Left lung (tissue), 10 donors: ENCODE measurements around the gene FABP7. TPM values are rescaled to one million over a fixed set of nuclear protein-coding genes. Genes with fewer than 3 reads are reported as not detected.
A peak's percentile ranks its signal among the peaks of the same experiment; 100 is the strongest.

ENCODE experiments used
- ATAC-seq: fragments of 200-7000 bp; cut with Tn5 transposase; one replicate; pipeline ENCODE4 v1.9.1; 2020; ENCODE audit warnings: moderate library complexity
- DNase-seq, 4 donors: peaks; one replicate each; pipeline ENCODE4 v3.0.0-alpha.2; 2013 to 2020
- H3K27ac ChIP-seq, 2 donors: fragments of 200-600 bp; sonication (generic) in 1 of 2; one replicate each; pipeline versions ENCODE4 v1.5.0 to v1.8.0; 2020 to 2021
- H3K27me3 ChIP-seq, 2 donors: fragments of 200-600 bp; sonication (generic) in 1 of 2; one replicate each; pipeline versions ENCODE4 v1.5.0 to v1.8.0; 2020 to 2021
- H3K36me3 ChIP-seq, 2 donors: fragments of 200-600 bp; sonication (generic) in 1 of 2; one replicate each; pipeline versions ENCODE4 v1.5.0 to v1.8.0; 2020 to 2021
- H3K4me1 ChIP-seq, 2 donors: fragments of 200-600 bp; one replicate each; pipeline ENCODE4 v1.8.0; 2021
- H3K4me3 ChIP-seq, 2 donors: fragments of 200-600 bp; sonication (generic) in 1 of 2; one replicate each; pipeline versions ENCODE4 v1.5.0 to v1.8.0; 2020 to 2021; ENCODE audit warnings: mild to moderate bottlenecking in 1 of 2
- H3K9me3 ChIP-seq, 2 donors: fragments of 200-600 bp; sonication (generic) in 1 of 2; one replicate each; pipeline versions ENCODE4 v1.5.0 to v1.8.0; 2020 to 2021
- intact Hi-C, 2 donors: fragments of 100-400 bp; cut with DNase I; formaldehyde crosslinking; loops; one replicate each; pipeline versions ENCODE4 v1.11.2 to v1.14.2; 2022
- polyA plus RNA-seq, 6 donors: library from polyadenylated mRNA; unstranded; fragments of 120-200 nt; gene quantifications; one replicate each; pipeline ENCODE4 v1.2.1, GENCODE V29; 2013; ENCODE audit not compliant: insufficient read length in 6 of 6
- total RNA-seq, 2 donors: library from RNA; stranded (reverse); fragmentation: NEBNext Ultra II Directional; extraction: Animal tissue kit (Norgen Biotek cat#: 25700); gene quantifications; one replicate each; pipeline ENCODE4 v1.2.1, GENCODE V29; 2021
- TF ChIP-seq, protein P1 (sequence below), 2 donors: fragments of 200-600 bp; sonication (generic) in 1 of 2; IDR thresholded peaks; one replicate each; pipeline versions ENCODE4 v1.5.0 to v1.8.0; 2021; ENCODE audit warnings: antibody characterized with exemption in 2 of 2
- donor health status: DM: no; HTN: yes; CAD: no.
- donor health status: DM: no; HTN: no; CAD: no.

FABP7 gene
- total and polyA plus RNA-seq, 8 donors: 7.1 to 39.3 (median 16.6) TPM; not detected in 2

DNA sequence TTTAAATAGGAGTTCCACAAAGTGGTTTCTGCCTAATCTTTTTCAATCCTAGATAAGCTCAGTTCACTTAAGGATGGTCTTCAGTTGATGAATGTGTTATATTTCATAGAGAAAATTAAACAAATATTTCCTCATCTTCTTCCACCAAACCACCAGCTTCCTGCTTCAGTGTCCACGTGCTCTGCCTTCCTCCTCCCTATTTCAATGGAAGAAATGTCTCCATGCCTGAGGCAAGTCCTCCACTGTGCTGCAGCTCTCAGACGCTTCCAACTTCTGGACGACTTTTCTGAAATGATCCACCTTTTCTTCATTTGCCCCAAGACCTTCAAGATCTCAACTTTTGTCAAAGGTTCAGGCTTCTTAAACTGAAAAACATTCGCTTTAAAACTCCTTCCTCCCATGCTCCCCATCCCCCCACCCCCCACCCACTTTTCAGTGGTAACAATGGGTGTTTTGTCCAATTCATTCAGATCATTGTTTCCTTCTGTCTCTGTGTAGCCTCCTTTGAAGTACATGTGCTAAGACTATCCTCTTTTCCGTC lies 25.3 kb upstream of the FABP7 start:
- ATAC-seq (peak; percentile 20), DNase-seq (no peak)
- intact Hi-C loops: no loop called here
- Histone ChIP-seq H3K27me3 (no peaks in the 10 kb centered on the region), H3K4me3 (peak overlapping the region in 1 of 2 donors; percentile 1), H3K27ac (peak overlapping the region in 1 of 2 donors; percentile 63), H3K36me3 (no peaks in the 10 kb centered on the region), H3K9me3 (no peaks in the 10 kb centered on the region), H3K4me1 (peaks cover 0 to 28% of the 10 kb centered on the region in 2 donors)
- TF ChIP-seq, protein P1, sequence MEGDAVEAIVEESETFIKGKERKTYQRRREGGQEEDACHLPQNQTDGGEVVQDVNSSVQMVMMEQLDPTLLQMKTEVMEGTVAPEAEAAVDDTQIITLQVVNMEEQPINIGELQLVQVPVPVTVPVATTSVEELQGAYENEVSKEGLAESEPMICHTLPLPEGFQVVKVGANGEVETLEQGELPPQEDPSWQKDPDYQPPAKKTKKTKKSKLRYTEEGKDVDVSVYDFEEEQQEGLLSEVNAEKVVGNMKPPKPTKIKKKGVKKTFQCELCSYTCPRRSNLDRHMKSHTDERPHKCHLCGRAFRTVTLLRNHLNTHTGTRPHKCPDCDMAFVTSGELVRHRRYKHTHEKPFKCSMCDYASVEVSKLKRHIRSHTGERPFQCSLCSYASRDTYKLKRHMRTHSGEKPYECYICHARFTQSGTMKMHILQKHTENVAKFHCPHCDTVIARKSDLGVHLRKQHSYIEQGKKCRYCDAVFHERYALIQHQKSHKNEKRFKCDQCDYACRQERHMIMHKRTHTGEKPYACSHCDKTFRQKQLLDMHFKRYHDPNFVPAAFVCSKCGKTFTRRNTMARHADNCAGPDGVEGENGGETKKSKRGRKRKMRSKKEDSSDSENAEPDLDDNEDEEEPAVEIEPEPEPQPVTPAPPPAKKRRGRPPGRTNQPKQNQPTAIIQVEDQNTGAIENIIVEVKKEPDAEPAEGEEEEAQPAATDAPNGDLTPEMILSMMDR (IDR thresholded peaks at IDR 0.05): no peak

DNA sequence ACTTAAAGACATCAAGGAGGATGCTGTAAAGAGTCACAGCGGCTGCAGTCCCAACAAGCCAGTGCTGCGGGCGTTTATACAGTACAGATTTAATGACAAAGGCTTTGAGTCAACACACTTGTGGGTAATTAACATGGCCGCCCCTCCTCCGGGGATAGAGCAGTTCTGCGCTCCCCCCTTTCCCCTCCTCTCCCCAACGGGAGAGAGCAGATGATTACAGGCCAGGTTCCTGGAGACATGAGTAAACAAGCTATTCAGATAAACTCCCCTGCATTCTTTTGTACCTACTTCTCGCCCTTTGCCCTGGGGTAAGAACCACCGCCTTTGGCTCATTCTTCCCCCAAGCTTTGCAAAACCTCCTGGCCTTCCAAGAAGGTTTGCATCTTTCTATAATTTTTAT lies 23.6 kb upstream of the FABP7 start:
- Histone ChIP-seq H3K4me3 (no peak overlapping the region), H3K9me3 (no peaks in the 10 kb centered on the region), H3K27ac (no peak overlapping the region), H3K4me1 (peaks cover 0 to 30% of the 10 kb centered on the region in 2 donors), H3K27me3 (no peaks in the 10 kb centered on the region), H3K36me3 (no peaks in the 10 kb centered on the region)
- ATAC-seq (no peak), DNase-seq (no peak)
- TF ChIP-seq, protein P1 (IDR thresholded peaks at IDR 0.05): no peak
- intact Hi-C loops: no loop called here

DNA sequence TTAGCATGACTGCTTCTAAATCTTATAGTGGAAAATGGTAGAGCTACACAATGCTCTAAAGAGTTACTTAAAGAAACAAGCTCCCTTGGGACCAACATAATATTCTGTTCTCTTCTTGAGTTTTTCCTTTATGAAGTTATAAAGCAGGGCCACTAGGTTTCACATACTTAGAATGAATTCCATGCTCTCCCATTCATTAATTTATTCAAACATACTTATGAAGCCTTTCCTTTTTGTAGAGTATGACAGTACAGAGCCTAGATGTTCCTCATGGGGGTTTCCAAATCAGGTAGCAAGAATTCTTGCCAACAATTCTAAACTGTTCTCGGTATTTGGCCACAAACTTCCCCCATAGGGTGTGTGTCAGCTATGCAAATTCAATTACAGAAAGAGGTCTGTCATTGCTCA lies 20.6 kb upstream of the FABP7 start:
- H3K36me3 ChIP-seq: no peaks in the 10 kb centered on the region
- intact Hi-C loops: no loop called here
- peaks cover 0 to 19% of the 10 kb centered on the region in 2 donors for H3K4me1 ChIP-seq

DNA sequence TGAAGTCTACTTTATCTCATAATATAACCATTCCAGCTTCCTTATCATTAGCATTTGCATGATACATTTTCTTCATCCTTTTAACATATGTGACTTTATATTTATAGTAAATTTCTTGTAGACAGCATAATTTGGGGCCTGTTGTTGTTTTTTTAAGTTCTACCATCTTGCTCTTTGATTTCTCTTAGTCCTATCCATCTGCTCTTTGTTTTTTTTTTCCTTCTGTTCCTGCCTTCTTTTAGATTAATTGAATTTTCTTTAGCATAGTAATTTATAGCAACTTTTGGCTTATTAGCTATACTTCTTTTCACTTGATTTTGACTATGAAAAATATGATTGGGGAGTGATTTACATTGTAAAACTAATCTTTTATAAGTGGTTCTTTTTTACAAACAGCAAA lies 19.2 kb upstream of the FABP7 start:
- ATAC-seq: no peak

More for the DNA sequence above, 20.6 kb upstream of the FABP7 start:
- ATAC-seq: no peak
- peak overlapping the region in 1 of 2 donors; percentile 53 for H3K27ac ChIP-seq
- TF ChIP-seq, protein P1 (IDR thresholded peaks at IDR 0.05): no peak
- H3K9me3 ChIP-seq: no peaks in the 10 kb centered on the region
- DNase-seq: no peak
- no peak overlapping the region for H3K4me3 ChIP-seq
- H3K27me3 ChIP-seq: no peaks in the 10 kb centered on the region

DNA sequence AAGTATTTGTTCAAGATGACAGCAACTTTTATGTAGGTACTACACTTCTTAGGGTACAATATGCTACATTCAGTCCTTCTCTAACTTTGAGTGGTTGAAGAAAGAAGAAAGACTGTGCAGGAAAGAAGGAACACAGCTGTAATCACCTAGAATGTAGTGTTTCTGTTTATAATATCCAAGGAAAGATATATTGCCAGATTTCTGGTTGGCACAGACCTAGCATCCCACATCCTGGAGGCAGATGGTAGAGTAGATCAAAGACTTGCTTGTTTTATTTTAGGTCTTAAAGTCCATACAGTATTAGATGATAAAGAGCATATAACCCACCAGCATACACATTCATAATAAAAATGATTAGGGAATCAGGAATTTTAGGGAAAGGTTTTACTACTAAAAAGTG lies 13.3 kb upstream of the FABP7 start:
- ATAC-seq (no peak), DNase-seq (no peak)
- TF ChIP-seq, protein P1 (IDR thresholded peaks at IDR 0.05): no peak
- H3K36me3 ChIP-seq: no peaks in the 10 kb centered on the region
- H3K4me3 ChIP-seq: no peak overlapping the region
- no peak overlapping the region for H3K27ac ChIP-seq
- H3K4me1 ChIP-seq: peaks cover 0 to 10% of the 10 kb centered on the region in 2 donors
- no peaks in the 10 kb centered on the region for H3K9me3 ChIP-seq
- no peaks in the 10 kb centered on the region for H3K27me3 ChIP-seq
- intact Hi-C loops: no loop called here

More for the DNA sequence above, 19.2 kb upstream of the FABP7 start:
- intact Hi-C loops: no loop called here
- H3K9me3 ChIP-seq: no peaks in the 10 kb centered on the region
- H3K4me1 ChIP-seq: peaks cover 0 to 9% of the 10 kb centered on the region in 2 donors
- DNase-seq: no peak
- H3K36me3 ChIP-seq: no peaks in the 10 kb centered on the region
- H3K4me3 ChIP-seq: no peak overlapping the region
- TF ChIP-seq, protein P1 (IDR thresholded peaks at IDR 0.05): no peak
- no peaks in the 10 kb centered on the region for H3K27me3 ChIP-seq
- H3K27ac ChIP-seq: no peak overlapping the region
